KOPT-K1 (cell line): Measurements from ENCODE around the gene RMRP.

ENCODE experiments used
- H3K27ac ChIP-seq: fragments of 200-600 bp; sonication (generic); 2 replicates; pipeline ENCODE4 v1.5.1; 2016; ENCODE audit warnings: antibody characterized with exemption, mild to moderate bottlenecking, low read depth, low read length; ENCODE audit not compliant: poor library complexity, severe bottlenecking
- H3K36me3 ChIP-seq: fragments of 200-600 bp; sonication (generic); 2 replicates; pipeline ENCODE4 v1.5.1; 2017; ENCODE audit warnings: antibody characterized with exemption, mild to moderate bottlenecking, low read length, moderate library complexity; ENCODE audit not compliant: insufficient read depth
- H3K9me3 ChIP-seq: fragments of 200-600 bp; sonication (generic); 2 replicates; pipeline ENCODE4 v1.5.1; 2017; ENCODE audit warnings: antibody characterized with exemption, low read length, mild to moderate bottlenecking; ENCODE audit not compliant: insufficient read depth, poor library complexity, severe bottlenecking

The RMRP gene

DNA sequence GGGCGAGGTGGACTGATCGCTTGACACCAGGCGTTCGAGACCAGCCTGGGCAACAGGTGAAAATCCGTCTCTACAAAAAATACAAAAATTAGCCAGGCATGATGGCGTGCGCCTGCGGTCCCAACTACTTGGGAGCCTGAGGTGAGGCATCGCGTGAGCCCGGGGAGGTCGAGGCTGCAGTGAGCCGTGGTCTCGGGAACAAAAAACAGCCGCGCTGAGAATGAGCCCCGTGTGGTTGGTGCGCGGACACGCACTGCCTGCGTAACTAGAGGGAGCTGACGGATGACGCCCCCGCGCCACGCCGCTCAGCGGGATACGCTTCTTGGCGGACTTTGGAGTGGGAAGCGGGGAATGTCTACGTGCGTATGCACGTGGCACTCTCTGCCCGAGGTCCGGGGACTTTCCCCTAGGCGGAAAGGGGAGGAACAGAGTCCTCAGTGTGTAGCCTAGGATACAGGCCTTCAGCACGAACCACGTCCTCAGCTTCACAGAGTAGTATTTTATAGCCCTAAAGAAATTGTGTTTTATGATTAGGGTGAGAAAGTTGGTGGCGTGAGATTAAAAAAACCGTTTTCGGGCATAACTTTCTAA is at the start of gene RMRP:
Gene RMRP, minus strand, starts transcription at position 474 of the 591 bp plus-strand sequence.
- peak within 1 kb of the TSS; percentile 69 for H3K27ac ChIP-seq
- peaks cover 11% of the 10 kb centered on the region; the same call in 1 of the 2 replicates for H3K36me3 ChIP-seq
- H3K9me3 ChIP-seq, result no peaks in the 10 kb centered on the region

DNA sequence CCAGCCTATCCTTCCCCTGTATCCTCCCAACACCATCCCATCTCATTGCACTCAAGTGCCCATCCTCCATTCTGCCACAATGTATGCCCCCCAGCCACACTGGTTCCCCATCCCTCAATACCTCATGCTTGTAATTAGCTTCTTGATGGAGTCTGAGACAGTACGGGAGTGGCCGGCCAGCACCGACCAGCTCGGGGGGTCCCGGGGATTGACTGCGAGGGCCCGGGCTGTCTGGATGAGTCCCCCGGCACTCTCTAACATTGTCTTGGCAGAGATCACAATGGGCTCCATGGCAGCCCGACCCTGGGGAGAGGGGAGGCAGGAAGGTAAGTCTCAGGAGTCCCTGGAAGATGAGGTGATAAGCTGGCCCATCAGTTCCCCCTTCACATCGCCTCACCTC is 49.1 kb upstream of the RMRP start:
- no peaks in the 10 kb centered on the region for H3K9me3 ChIP-seq
- peaks cover 97% of the 10 kb centered on the region for H3K36me3 ChIP-seq
- H3K27ac ChIP-seq, result no peak overlapping the region

DNA sequence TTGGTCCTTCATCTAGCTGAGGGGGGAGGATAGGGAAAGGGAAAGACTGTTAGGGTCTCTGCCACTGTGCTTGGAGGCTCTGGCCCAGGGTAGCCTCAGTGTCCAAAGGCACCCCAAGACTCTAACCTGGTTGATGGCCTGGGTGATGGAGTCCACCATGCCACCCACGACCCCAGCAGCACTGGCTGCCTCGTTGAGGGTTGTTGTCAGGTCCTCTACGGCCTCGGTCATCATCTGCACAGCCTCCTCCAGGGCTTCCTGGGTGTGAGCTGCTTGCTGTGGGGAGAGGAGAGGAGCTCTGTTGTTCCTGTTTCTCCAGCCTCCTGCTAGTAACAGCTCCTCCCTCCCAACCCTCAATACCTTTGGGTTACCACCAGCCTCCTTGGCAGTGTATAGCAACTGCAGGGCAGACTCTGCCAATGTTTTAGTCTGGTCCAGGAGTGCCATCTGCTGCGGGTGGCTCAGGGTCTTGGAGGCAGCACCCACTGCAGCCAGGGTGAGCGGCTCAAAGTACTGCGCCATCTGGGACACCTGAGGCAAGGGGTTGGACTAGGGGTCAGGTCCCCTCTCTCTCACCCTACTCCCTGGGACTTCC is 48.1 kb upstream of the RMRP start:
- Histone ChIP-seq H3K9me3 (no peaks in the 10 kb centered on the region), H3K27ac (no peak overlapping the region), H3K36me3 (peaks cover 97% of the 10 kb centered on the region)

DNA sequence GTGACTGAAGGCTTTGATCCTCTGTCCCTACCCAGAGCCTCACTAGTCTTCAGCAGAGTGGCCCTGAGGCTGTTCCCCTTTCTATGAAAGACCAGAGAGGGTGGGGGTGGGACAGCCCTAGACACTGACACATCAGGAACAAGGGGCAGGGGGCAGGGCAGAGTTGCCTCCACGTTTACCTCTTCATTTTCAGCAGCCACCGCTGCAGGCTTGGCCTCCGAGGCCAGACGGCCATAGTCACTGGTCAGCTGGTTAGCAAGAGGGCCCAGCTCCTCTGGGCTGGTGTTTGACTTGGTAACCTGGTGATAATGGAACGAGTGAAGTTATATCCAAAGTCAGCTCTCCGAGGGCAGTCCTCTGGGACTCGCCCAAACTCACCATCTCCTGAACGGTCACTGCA is 47.6 kb upstream of the RMRP start:
- no peaks in the 10 kb centered on the region for H3K9me3 ChIP-seq
- H3K36me3 ChIP-seq, result peaks cover 97% of the 10 kb centered on the region
- H3K27ac ChIP-seq, result no peak overlapping the region

DNA sequence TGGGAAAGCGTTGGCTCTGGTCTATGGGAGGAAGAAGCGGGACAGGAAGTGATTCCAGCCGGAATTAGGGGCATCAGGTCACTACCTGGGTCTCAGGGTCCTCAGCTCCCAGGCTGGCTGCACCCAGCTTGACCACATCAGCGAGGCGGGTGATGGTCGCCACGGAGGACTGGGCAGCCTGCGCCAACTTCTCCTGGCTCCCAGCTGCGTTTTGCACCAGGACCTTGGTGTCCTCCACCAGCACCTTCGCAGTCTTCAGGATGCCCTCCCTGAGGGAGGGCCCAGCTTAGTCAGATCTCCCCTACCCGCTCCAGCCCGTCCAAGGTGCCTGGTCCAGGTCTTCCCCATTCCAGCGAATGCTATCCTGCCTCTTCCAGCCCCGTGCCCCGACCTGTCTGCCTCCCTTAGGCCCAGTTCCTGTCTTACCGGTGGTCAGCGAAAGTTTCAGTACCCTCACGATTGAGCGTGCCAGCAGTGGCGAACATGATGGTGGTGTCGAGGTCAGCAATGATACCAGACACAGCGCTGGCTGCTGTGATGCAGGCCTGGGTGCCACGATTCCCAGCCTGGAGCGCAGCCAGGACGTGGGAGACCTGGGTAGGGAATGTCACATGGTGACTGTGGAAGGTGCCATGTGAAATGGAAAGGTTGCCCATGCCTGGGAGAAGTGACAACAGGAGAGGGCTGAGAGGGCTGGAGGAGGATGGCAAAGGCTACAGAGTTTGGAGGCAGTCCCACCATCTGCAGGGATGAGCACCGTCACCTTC is 46.3 kb upstream of the RMRP start:
- Histone ChIP-seq H3K9me3 (no peaks in the 10 kb centered on the region), H3K36me3 (peaks cover 100% of the 10 kb centered on the region), H3K27ac (no peak overlapping the region)

DNA sequence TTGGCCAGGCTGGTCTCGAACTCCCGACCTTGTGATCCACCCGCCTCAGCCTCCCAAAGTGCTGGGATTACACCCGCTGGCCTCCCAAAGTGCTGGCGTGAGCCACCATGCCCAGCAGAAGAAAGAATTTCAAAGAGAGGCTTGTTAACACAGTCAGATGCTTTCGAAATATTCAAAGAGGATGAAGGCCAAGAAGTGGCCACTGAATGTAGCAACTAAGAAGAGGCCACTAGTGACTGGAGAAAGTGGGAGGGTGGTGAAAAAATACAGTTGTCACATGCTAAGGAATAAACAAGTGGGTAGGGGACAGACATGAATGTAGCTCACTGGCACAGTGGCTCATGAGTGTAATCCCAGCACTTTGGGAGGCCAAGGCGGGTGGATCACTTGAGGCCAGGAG is 44.9 kb upstream of the RMRP start:
- no peak overlapping the region for H3K27ac ChIP-seq
- H3K9me3 ChIP-seq, result no peaks in the 10 kb centered on the region
- peaks cover 100% of the 10 kb centered on the region for H3K36me3 ChIP-seq

DNA sequence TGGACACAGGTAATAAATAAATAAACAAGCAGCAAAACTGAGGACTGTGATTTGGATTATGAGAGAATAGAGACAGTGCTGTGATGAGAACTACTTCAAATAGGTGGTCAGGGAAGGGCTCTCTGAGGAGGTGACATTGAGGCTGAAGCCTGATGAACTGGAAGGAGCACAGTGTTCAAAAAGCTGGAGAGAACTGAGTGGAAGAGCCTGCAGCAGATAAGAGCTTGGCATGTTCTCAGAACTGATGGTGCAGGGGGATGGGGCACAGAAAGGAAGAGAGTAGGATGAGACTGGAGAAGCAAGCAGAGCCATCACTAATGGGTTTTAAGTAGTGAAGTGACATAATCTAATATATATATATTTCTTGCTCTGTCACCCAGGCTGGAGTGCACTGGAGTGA is 43.1 kb upstream of the RMRP start:
- Histone ChIP-seq H3K36me3 (peaks cover 100% of the 10 kb centered on the region), H3K27ac (no peak overlapping the region), H3K9me3 (no peaks in the 10 kb centered on the region)

- Histone ChIP-seq H3K27ac (no peak overlapping the region), H3K9me3 (no peaks in the 10 kb centered on the region), H3K36me3 (peaks cover 96% of the 10 kb centered on the region)
Observed at GRCh38 chr9:35700031-35700430, 42.2 kb upstream of the RMRP start.

- Histone ChIP-seq H3K9me3 (no peaks in the 10 kb centered on the region), H3K27ac (no peak overlapping the region), H3K36me3 (peaks cover 78% of the 10 kb centered on the region)
Observed at GRCh38 chr9:35698231-35698630, 40.4 kb upstream of the RMRP start.

DNA sequence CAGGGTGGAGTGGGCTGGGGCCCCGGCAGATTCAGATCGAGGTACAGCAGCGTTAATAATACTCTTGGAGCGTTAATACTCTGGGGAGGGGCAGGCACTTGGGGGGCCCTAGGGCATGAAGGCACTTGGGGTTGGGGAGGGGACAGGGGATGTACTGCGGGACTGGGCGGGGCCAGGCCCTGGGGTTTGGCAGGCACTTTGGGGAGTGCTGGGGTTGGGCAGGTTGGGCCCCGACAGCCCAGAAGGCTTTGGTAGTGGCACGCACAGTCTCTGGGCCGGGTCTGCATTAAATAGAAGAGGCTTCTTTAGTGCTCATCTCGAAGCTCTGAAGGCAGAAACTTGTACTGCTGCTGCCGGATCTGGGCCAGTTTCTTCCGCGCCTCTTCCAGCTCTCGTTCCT is 39.7 kb upstream of the RMRP start:
- H3K36me3 ChIP-seq, result peaks cover 70% of the 10 kb centered on the region
- H3K9me3 ChIP-seq, result no peaks in the 10 kb centered on the region
- H3K27ac ChIP-seq, result no peak overlapping the region

- Histone ChIP-seq H3K27ac (no peak overlapping the region), H3K36me3 (peaks cover 62% of the 10 kb centered on the region), H3K9me3 (no peaks in the 10 kb centered on the region)
Observed at GRCh38 chr9:35696520-35697215, 38.8 kb upstream of the RMRP start.

DNA sequence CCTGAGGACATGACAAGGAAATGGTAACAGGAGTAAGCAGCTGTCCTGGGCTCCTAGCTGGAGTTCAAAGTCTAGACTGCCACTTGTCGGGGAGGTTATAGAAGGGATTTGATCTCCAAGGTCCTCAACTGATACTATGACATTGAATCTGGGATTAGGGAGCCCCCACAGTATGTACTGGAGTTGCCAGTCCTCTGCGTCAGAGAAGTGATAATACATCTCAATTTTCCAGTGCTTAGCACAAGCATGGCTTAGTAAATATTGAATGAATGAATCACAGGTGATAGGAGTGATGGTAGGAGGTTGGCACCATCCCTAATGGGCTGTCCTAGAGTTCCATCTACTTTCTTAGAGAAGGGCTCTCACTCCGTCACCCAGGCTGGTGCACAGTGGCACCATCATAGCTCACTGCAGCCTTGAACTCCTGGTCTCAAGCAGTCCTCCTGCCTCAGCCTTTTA is 38.2 kb upstream of the RMRP start:
- Histone ChIP-seq H3K36me3 (peaks cover 55% of the 10 kb centered on the region), H3K27ac (no peak overlapping the region), H3K9me3 (no peaks in the 10 kb centered on the region)

- no peaks in the 10 kb centered on the region for H3K9me3 ChIP-seq
- H3K27ac ChIP-seq, result no peak overlapping the region
- peaks cover 13% of the 10 kb centered on the region for H3K36me3 ChIP-seq
Observed at GRCh38 chr9:35691757-35692301, 34.0 kb upstream of the RMRP start.

GRCh38 chr9:35691334-35691650 is 33.5 kb upstream of the RMRP start:
- H3K27ac ChIP-seq, result peak overlapping the region; percentile 66
- peaks cover 8% of the 10 kb centered on the region for H3K36me3 ChIP-seq
- no peaks in the 10 kb centered on the region for H3K9me3 ChIP-seq
